NCI-H146 treated with DMSO at 0.1 percent for 48 hours (cell line): Measurements from ENCODE around the gene DDIAS.
"Not testable (repeated sequence)": the region's sequence is repeated elsewhere in the genome, so short reads cannot be mapped to it uniquely, and the experiment has no call there.

Source experiments
- DNase-seq: peaks from one replicate; lab custom pipeline; 2025; ENCODE audit not compliant: unreplicated experiment; lab: John Stamatoyannopoulos, UW

DDIAS gene

DNA sequence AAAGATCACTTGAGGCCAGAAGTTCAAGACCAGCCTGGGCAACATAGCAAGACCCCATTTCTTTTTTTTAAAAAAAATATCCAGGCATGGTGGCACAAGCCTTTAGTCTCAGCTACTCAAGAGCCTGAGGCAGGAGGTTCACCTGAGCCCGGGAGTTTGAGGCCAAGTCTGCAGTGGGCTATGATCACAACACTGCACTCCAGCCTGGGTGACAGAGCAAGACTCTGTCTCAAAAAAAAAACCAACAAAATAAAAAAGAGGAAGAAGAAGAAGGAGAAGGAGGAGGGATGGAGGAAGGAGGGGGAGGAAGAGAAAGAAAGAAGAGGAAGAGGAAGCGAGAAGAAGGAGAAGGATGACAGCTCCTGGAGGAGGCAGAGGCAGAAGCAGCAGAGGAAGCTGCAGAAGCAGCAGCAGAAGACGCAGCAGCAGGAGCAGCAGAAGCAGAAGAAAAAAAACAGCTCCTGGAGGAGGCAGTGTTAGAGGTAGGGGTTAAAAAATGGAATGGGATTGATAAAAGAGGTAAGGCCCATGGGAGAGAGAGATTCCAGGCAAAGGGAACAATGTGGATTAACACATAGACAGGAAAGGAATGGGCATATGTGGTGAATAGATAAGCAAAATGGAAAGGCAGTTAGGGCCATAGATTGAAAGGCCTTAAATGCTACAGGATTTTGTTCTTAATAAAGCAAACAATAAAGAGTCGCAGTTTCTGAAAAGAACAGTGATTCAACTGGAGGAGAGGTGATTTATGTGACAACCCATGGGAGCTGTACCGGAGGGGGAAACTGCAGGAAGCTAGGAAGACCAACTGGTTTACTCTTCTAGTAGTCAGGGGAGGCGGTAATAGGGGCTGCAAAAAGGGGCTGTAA, 12.2 kb upstream of the DDIAS start:
- no peak for DNase-seq

DNA sequence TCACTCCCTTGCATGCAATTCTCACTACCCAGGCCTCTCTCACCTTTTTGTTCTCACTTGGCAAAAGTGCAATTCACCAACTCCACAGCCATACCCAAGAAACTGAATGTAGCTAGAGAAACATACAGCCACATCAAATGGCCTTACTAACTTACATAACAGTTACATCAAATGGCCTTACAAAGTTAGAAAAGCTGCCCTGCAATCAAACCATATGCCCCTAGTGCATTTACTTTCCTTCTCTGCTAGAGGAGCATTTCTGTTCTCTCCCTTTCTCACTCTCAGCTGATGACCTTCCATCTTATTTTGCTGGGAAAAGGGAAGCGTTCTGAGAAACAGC, 11.6 kb upstream of the DDIAS start:
- no peak for DNase-seq

DNA sequence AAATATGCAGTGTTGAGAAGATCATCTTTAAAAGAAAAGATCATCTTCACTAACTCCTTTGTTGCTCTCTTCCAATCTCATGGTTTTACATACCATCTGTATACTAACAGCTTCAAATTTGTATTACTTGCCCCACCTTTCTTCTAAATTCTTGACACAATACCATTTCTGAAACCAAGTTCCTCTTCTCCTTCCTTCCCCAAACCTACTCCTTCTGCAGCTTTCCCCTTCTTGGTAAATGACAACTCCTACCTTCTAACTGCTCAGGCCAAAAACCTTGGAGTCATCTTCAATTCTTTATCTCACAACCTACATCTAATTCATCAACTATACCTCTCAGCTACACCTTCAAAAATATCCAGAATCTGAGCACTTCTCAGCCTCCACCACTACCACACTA, 10.6 kb upstream of the DDIAS start:
- no peak for DNase-seq

GRCh38 chr11:82892611-82893169, 8.8 kb upstream of the DDIAS start:
- DNase-seq: no peak

DNA sequence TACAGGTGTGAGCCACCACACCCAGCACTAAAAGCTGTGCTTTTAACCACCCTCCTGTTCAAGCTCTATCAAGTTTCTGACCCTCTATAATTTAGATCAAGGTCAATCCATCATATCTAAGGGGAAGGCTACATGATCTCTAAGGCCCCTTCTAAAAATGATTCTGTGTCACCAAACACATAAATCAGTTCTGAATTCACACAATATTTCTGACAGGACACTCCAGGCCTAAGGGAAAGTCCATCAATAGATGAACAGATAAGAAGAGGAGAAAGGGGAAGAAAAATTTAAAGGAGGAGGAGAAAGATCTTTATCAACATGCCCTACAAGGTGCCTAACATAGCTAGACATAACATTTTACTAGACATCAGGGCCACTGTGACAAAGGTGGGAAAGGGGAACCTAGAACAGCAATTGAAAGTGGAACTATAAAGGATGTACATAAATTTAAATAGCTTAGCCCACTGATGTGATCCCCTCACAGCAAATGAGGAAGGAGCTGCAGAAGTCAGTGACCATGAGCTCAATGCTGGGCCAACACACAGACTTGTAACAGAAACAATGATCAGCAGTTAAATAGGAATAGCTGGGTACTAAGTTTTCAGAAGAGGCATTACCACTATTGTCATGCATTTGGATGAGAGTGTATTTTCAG, 6.0 kb upstream of the DDIAS start:
- no peak for DNase-seq

- DNase-seq: no peak
Observed at GRCh38 chr11:82896183-82896582, 5.4 kb upstream of the DDIAS start.

- no peak for DNase-seq
Observed at GRCh38 chr11:82898241-82898640, 3.3 kb upstream of the DDIAS start.

DNA sequence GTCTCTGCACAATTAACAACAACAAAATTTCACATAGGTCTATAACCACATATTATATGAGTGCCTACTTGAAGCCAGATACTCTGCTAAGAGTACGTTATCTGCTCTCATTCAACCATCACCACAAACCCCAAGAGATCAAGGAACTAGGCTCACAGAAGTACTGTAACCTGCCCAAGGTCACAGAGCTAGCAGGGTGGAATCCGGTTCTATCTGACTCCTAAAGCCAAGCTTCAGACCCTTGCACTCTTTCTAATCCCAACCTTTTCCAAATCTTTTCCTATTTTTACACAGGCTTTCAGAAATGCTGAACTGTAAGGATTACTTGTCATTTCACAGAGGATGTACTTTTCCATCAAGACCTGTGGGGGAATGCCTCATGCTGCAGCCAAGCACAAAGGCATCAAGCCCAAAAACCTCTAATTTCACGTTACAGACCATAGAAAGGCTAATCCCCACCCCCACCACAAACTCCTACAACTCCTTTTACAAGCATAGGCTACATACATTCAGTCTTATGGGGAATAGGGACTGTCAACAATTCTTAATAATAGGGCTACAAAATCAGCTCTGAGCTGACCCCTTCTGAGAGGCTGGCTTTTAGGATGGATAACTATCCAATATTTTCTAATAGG, 2.2 kb upstream of the DDIAS start:
- no peak for DNase-seq

GRCh38 chr11:82899957-82900276, 1.6 kb upstream of the DDIAS start:
- no peak for DNase-seq

DNA sequence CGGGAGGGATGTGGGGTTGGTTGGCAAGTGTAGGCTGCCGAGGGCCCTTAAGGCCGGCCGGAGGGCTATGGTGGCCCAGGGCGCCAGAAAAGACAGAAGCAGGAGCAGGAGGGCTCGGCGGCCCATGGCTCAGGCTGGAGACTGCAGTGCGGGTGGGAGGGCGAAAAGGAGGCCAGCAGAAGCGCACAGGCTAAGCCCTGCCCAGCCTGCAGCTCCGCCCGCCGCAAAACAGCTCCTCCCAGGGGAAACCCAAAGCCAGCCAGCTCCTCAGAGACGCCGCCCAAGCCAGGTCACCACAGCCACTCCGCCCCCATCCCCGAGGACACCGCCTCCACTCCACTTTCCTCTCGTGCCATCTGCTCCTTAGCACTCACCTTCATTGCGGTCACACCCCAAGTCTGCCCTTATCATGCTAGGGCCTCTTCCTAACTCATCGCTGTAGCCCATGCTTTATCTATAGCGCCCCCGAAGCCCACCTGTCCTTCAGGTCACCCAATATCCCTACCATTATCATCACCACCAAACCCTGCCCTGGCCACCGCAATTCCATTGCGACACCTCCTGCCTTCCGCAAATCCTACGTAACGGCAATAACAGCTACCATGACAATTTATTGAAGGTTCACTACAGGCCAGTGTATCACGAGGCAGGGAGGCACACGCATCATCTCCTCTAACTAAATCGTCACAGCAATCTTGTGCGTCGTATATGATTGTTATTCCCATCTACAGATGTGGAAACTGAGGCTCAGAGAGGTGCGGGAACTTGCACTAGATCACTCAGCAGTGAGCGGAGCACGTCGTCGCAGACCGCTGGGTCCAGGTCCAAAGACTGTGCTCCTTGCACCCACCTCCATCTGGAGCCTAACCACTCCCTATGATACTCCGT, 1.0 kb upstream of the DDIAS start, which contains the start of gene PRCP:
Gene PRCP (minus strand): TSS at position 154 of the 888 bp plus-strand sequence. CDS start 28 bp downstream, at position 126.
- peak; percentile 85 for DNase-seq

GRCh38 chr11:82901922-82902485, 468 bp downstream of the DDIAS start:
- no peak for DNase-seq

- DNase-seq: no peak
Observed at GRCh38 chr11:82902880-82903279, 1.3 kb downstream of the DDIAS start.

- DNase-seq: no peak
Observed at GRCh38 chr11:82903843-82904586, 2.5 kb downstream of the DDIAS start.

DNA sequence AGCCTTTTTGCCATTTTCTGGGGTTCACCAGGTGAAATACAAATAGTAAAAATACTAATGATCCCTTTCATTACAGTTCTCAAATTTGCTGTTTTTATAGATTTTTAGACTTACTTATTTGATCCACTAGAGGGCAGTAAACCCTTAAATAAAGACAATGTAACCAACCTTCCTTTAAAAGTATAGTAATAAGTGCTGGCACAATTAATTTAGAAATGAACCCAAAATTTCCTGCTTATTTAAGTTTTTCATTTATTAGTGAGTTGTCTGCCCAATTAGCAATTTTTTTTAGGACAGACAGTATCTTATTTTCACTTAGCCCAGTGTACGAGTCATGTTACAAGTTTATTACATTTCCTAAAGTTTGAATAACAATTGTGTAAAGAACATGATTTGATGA, 4.7 kb downstream of the DDIAS start:
- DNase-seq: peak; percentile 59

GRCh38 chr11:82906931-82907330, 5.4 kb downstream of the DDIAS start:
- no peak for DNase-seq

DNA sequence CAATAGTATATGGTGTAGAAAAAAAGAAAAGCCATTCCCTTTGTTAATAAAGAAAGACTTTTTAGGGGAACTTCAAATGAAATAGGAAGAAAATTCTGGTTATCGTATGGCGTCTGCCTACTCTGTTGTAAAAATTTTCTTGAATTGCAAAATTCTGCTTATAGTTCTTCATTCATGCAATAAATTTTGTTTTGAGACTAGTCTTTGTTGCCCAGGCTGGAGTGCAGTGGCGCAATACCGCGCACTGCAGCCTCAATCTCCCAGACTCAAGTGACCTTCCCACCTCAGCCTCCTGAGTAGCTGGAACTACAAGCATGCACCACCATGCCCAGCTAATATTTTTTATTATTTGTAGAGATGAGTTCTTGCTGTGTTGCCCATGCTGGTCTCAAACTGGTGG, 5.8 kb downstream of the DDIAS start:
- no peak for DNase-seq

- DNase-seq: no peak
Observed at GRCh38 chr11:82908311-82908710, 6.8 kb downstream of the DDIAS start.

DNA sequence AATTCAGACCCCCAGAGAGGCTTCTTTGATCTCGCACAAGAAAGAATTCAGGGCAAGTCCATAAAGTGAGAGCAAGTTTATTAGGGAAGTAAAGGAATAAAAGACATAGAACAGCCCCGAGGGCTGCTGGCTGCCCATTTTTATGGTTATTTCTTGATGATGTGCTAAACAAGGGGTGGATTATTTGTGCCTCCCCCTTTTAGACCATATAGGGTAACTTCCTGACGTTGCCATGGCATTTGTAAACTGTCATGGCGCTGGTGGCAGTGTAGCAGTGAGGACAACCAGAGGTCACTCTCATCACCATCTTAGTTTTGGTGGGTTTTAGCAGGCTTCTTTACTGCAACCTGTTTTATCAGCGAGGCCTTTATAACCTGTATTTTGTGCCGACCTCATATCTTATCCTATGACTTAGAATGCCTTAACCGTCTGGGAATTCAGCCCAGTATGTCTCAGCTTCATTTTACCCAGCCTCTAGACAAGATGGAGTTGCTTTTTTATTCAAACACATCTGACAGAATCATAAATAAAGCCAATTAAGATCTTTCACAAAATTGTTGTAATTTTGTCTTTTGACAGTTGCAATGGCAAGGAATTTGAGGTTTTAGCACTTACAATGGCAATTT, 7.6 kb downstream of the DDIAS start:
- DNase-seq: no peak

DNA sequence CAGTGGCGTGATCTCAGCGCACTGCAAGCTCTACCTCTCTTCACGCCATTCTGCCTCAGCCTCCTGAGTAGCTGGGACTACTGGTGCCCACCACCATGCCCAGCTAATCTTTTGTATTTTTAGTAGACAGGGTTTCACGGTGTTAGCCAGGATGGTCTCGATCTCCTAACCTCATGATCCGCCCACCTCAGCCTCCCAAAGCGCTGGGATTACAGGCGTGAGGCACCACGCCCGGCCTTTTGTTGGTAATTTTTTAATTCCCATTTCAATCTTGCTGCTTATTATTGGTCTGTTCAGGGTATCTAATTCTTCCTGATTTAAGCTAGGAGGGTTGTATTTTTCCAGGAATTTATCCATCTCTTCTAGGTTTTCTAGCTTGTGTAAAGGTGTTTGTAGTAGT, 18.2 kb downstream of the DDIAS start:
- DNase-seq: not testable (repeated sequence)
